PC-3 (cell line): Measurements from ENCODE around the gene UBXN11.
"Not testable (repeated sequence)": the region's sequence is repeated elsewhere in the genome, so short reads cannot be mapped to it uniquely, and the experiment has no call there.

Experiments used
- EZH2 ChIP-seq: fragments of 300-600 bp; sonication (generic); IDR thresholded peaks from one replicate; pipeline ENCODE4 v1.6.1; 2017; ENCODE audit warnings: antibody characterized with exemption, mild to moderate bottlenecking, low read length; ENCODE audit not compliant: unreplicated experiment
- EZH2phosphoT487 ChIP-seq: fragments of 300-600 bp; sonication (generic); IDR thresholded peaks from 2 replicates; pipeline ENCODE4 v1.6.1; 2018; ENCODE audit warnings: mild to moderate bottlenecking, antibody characterized with exemption, low read length, borderline replicate concordance
- TF ChIP-seq, protein P1 (sequence below): fragments of 300-600 bp; sonication (generic); conservative IDR thresholded peaks from 2 replicates; pipeline ENCODE4 v1.5.1; 2017; ENCODE audit warnings: antibody characterized with exemption, low read depth, mild to moderate bottlenecking, low read length

DNA sequence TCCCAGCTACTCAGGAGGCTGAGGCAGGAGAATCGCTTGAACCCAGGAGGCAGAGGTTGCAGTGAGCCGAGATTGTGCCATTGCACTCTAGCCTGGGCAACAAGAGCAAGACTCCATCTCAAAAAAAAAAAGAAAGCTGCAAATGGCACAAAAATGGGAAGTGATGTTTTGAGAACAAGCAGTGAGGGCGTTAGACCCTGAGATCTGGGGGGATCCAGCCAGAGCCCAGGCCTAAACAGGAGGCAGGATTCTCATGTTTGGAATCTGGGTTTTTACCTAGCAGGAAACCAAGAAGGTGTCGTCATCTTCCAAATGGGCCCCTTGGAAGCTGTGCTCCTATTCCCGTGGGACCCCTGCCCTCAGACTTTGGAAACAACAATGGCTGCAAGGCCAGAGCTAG, 13.7 kb downstream of the UBXN11 start:
- TF ChIP-seq, protein P1, sequence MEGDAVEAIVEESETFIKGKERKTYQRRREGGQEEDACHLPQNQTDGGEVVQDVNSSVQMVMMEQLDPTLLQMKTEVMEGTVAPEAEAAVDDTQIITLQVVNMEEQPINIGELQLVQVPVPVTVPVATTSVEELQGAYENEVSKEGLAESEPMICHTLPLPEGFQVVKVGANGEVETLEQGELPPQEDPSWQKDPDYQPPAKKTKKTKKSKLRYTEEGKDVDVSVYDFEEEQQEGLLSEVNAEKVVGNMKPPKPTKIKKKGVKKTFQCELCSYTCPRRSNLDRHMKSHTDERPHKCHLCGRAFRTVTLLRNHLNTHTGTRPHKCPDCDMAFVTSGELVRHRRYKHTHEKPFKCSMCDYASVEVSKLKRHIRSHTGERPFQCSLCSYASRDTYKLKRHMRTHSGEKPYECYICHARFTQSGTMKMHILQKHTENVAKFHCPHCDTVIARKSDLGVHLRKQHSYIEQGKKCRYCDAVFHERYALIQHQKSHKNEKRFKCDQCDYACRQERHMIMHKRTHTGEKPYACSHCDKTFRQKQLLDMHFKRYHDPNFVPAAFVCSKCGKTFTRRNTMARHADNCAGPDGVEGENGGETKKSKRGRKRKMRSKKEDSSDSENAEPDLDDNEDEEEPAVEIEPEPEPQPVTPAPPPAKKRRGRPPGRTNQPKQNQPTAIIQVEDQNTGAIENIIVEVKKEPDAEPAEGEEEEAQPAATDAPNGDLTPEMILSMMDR = not testable (repeated sequence)
- not testable (repeated sequence) for TF ChIP-seq EZH2, EZH2phosphoT487
